Left lung (tissue), 14 donors: Measurements from ENCODE around the gene ETV6. TPM values are rescaled to one million over a fixed set of nuclear protein-coding genes. Genes with fewer than 3 reads are reported as not detected.

Experiments
- ATAC-seq: fragments of 200-7000 bp; cut with Tn5 transposase; one replicate; pipeline ENCODE4 v1.9.1; 2020; ENCODE audit warnings: moderate library complexity
- DNase-seq, 4 donors: peaks; one replicate each; pipeline ENCODE4 v3.0.0-alpha.2; 2013 to 2020
- H3K27ac ChIP-seq, 2 donors: fragments of 200-600 bp; sonication (generic) in 1 of 2; one replicate each; pipeline versions ENCODE4 v1.5.0 to v1.8.0; 2020 to 2021
- H3K27me3 ChIP-seq, 2 donors: fragments of 200-600 bp; sonication (generic) in 1 of 2; one replicate each; pipeline versions ENCODE4 v1.5.0 to v1.8.0; 2020 to 2021
- H3K36me3 ChIP-seq, 2 donors: fragments of 200-600 bp; sonication (generic) in 1 of 2; one replicate each; pipeline versions ENCODE4 v1.5.0 to v1.8.0; 2020 to 2021
- H3K4me1 ChIP-seq, 2 donors: fragments of 200-600 bp; one replicate each; pipeline ENCODE4 v1.8.0; 2021
- H3K4me3 ChIP-seq, 2 donors: fragments of 200-600 bp; sonication (generic) in 1 of 2; one replicate each; pipeline versions ENCODE4 v1.5.0 to v1.8.0; 2020 to 2021; ENCODE audit warnings: mild to moderate bottlenecking in 1 of 2
- H3K9me3 ChIP-seq, 2 donors: fragments of 200-600 bp; sonication (generic) in 1 of 2; one replicate each; pipeline versions ENCODE4 v1.5.0 to v1.8.0; 2020 to 2021
- CTCF ChIP-seq, 2 donors: fragments of 200-600 bp; sonication (generic) in 1 of 2; IDR thresholded peaks; one replicate each; pipeline versions ENCODE4 v1.5.0 to v1.8.0; 2021; ENCODE audit warnings: antibody characterized with exemption in 2 of 2
- intact Hi-C, 2 donors: fragments of 100-400 bp; cut with DNase I; formaldehyde crosslinking; loops; one replicate each; pipeline versions ENCODE4 v1.11.2 to v1.14.2; 2022
- long read RNA-seq, 12 donors: library from polyadenylated mRNA in 2 of 12; unstranded in 2 of 12; transcript quantifications; one replicate each; pipeline ENCODE4 v2.0.0 and lab custom pipeline, GENCODE V29; 2019 to 2026
- polyA plus RNA-seq, 6 donors: library from polyadenylated mRNA; unstranded; fragments of 120-200 nt; gene quantifications; one replicate each; pipeline ENCODE4 v1.2.1, GENCODE V29; 2013; ENCODE audit not compliant: insufficient read length in 6 of 6
- total RNA-seq, 2 donors: library from RNA; stranded (reverse); fragmentation: NEBNext Ultra II Directional; extraction: Animal tissue kit (Norgen Biotek cat#: 25700); gene quantifications; one replicate each; pipeline ENCODE4 v1.2.1, GENCODE V29; 2021
- donor health status: DM: no; HTN: yes; CAD: no.
- donor health status: DM: no; HTN: no; CAD: no.

ETV6 gene
- 10 to 100 TPM; 26.6 to 44.7 TPM for total RNA-seq
- polyA plus RNA-seq: 10 to 100 TPM; 16.0 to 18.2 (median 16.6) TPM
- long read RNA-seq, donor 1, full-length matches to known transcripts: 2 of 8 reads
- long read RNA-seq, donor 1, partial matches to known transcripts: 6 of 8 reads
- long read RNA-seq, donor 1, other reads (novel, unspliced or antisense): 0 of 8 reads
- long read RNA-seq, donor 2, full-length matches to known transcripts: 5 of 5 reads
- long read RNA-seq, donor 2, partial matches to known transcripts: 0 of 5 reads
- long read RNA-seq, donor 2, other reads (novel, unspliced or antisense): 0 of 5 reads
- long read RNA-seq, donor 3, full-length matches to known transcripts: 3 of 3 reads
- long read RNA-seq, donor 3, partial matches to known transcripts: 0 of 3 reads
- long read RNA-seq, donor 3, other reads (novel, unspliced or antisense): 0 of 3 reads
- long read RNA-seq, donor 4, full-length matches to known transcripts: 1 of 4 reads
- long read RNA-seq, donor 4, partial matches to known transcripts: 3 of 4 reads
- long read RNA-seq, donor 4, other reads (novel, unspliced or antisense): 0 of 4 reads
- long read RNA-seq, donor 5, full-length matches to known transcripts: 2 of 8 reads
- long read RNA-seq, donor 5, partial matches to known transcripts: 6 of 8 reads
- long read RNA-seq, donor 5, other reads (novel, unspliced or antisense): 0 of 8 reads
- long read RNA-seq, donor 6, full-length matches to known transcripts: 2 of 2 reads
- long read RNA-seq, donor 6, partial matches to known transcripts: 0 of 2 reads
- long read RNA-seq, donor 6, other reads (novel, unspliced or antisense): 0 of 2 reads
- long read RNA-seq, donor 7: 0 reads
- long read RNA-seq, donor 8, full-length matches to known transcripts: 2 of 2 reads
- long read RNA-seq, donor 8, partial matches to known transcripts: 0 of 2 reads
- long read RNA-seq, donor 8, other reads (novel, unspliced or antisense): 0 of 2 reads
- long read RNA-seq, donor 9: 0 reads
- long read RNA-seq, donor 10, partial matches to known transcripts: 3 of 6 reads
- long read RNA-seq, donor 10, other reads (novel, unspliced or antisense): 3 of 6 reads
- long read RNA-seq, donor 11, full-length matches to known transcripts: 1 of 1 reads
- long read RNA-seq, donor 11, partial matches to known transcripts: 0 of 1 reads
- long read RNA-seq, donor 11, other reads (novel, unspliced or antisense): 0 of 1 reads
- long read RNA-seq, donor 12, full-length matches to known transcripts: 1 of 1 reads
- long read RNA-seq, donor 12, partial matches to known transcripts: 0 of 1 reads
- long read RNA-seq, donor 12, other reads (novel, unspliced or antisense): 0 of 1 reads

- H3K4me3 ChIP-seq: peak within 1 kb of the TSS; percentile 60 to 77
- TF ChIP-seq CTCF (IDR thresholded peaks at IDR 0.05): no peak
- no peaks in the 10 kb centered on the region for H3K36me3 ChIP-seq
- peaks cover 18 to 41% of the 10 kb centered on the region in 2 donors for H3K4me1 ChIP-seq
- peak; percentile 73 to 92 (median 84) for DNase-seq
- ATAC-seq: peak; percentile 40
- H3K27me3 ChIP-seq: no peaks in the 10 kb centered on the region
- intact Hi-C loops: loop anchor here in 1 of 2 donors (10.0 kb wide), 1 partner anchor 365 kb away; no protein-coding TSS in a partner anchor
- H3K9me3 ChIP-seq: no peaks in the 10 kb centered on the region
- peak within 1 kb of the TSS; percentile 96 to 99 for H3K27ac ChIP-seq
Measured at GRCh38 chr12:11649413-11650285, at the start of gene ETV6. Gene ETV6, plus strand, starts transcription at chr12:11649674. Its CDS starts 454 bp downstream, at chr12:11650128.

- ATAC-seq: no peak
- Histone ChIP-seq H3K9me3 (no peaks in the 10 kb centered on the region), H3K27ac (no peak overlapping the region), H3K27me3 (no peaks in the 10 kb centered on the region), H3K4me1 (peaks cover 0 to 11% of the 10 kb centered on the region in 2 donors), H3K4me3 (no peak overlapping the region), H3K36me3 (no peaks in the 10 kb centered on the region)
- TF ChIP-seq CTCF (IDR thresholded peaks at IDR 0.05): no peak
- no peak for DNase-seq
- intact Hi-C loops: no loop called here
Measured at GRCh38 chr12:11600199-11600598, 49.3 kb upstream of the ETV6 start.

- H3K4me3 ChIP-seq: no peak overlapping the region
- H3K4me1 ChIP-seq: no peaks in the 10 kb centered on the region
- no peak for TF ChIP-seq CTCF (IDR thresholded peaks at IDR 0.05)
- no peaks in the 10 kb centered on the region for H3K36me3 ChIP-seq
- no peaks in the 10 kb centered on the region for H3K27me3 ChIP-seq
- no peak for DNase-seq
- H3K9me3 ChIP-seq: no peaks in the 10 kb centered on the region
- ATAC-seq: no peak
- intact Hi-C loops: no loop called here
- H3K27ac ChIP-seq: no peak overlapping the region
Measured at GRCh38 chr12:11601647-11602046, 47.8 kb upstream of the ETV6 start.

- no peaks in the 10 kb centered on the region for H3K27me3 ChIP-seq
- no peaks in the 10 kb centered on the region for H3K4me1 ChIP-seq
- DNase-seq: no peak
- no peaks in the 10 kb centered on the region for H3K9me3 ChIP-seq
- ATAC-seq: peak; percentile 35
- H3K36me3 ChIP-seq: no peaks in the 10 kb centered on the region
- no peak overlapping the region for H3K27ac ChIP-seq
- no peak overlapping the region for H3K4me3 ChIP-seq
- no peak for TF ChIP-seq CTCF (IDR thresholded peaks at IDR 0.05)
- intact Hi-C loops: no loop called here
Measured at GRCh38 chr12:11607313-11608081, 42.0 kb upstream of the ETV6 start.
